Osteocyte (in vitro differentiated cells): ENCODE measurements around the gene GIMAP5. TPM values are rescaled to one million over a fixed set of nuclear protein-coding genes. Genes with fewer than 3 reads are reported as not detected.

Experiments used
- DNase-seq: peaks from one replicate; pipeline ENCODE4 v3.0.0; 2021; ENCODE audit warnings: mixed read lengths; ENCODE audit not compliant: unreplicated experiment; ENCODE audit errors: extremely low spot score
- H3K27ac Mint-ChIP-seq: one replicate; pipeline ENCODE4 v1.8.0; 2021; ENCODE audit warnings: mild to moderate bottlenecking, mixed read lengths; ENCODE audit not compliant: unreplicated experiment
- H3K27me3 Mint-ChIP-seq: one replicate; pipeline ENCODE4 v1.8.0; 2021; ENCODE audit warnings: mixed read lengths; ENCODE audit not compliant: unreplicated experiment
- H3K36me3 Mint-ChIP-seq: one replicate; pipeline ENCODE4 v1.8.0; 2021; ENCODE audit warnings: mixed read lengths; ENCODE audit not compliant: unreplicated experiment
- H3K4me1 Mint-ChIP-seq: one replicate; pipeline ENCODE4 v1.8.0; 2021; ENCODE audit warnings: mixed read lengths; ENCODE audit not compliant: unreplicated experiment
- H3K4me3 Mint-ChIP-seq: one replicate; pipeline ENCODE4 v1.8.0; 2021; ENCODE audit warnings: mild to moderate bottlenecking, moderate library complexity, mixed read lengths; ENCODE audit not compliant: unreplicated experiment
- H3K9me3 Mint-ChIP-seq: one replicate; pipeline ENCODE4 v1.8.0; 2021; ENCODE audit warnings: mixed read lengths; ENCODE audit not compliant: unreplicated experiment
- total RNA-seq: library from RNA; stranded (reverse); gene quantifications from 2 replicates; pipeline ENCODE4 v1.2.1, GENCODE V29; 2021
- TF ChIP-seq, protein P1 (sequence below): fragments of 200-600 bp; sonication (generic); IDR thresholded peaks from 2 replicates; pipeline ENCODE4 v1.5.0; 2021; ENCODE audit warnings: antibody characterized with exemption, mild to moderate bottlenecking, moderate library complexity

Gene GIMAP5
- total RNA-seq, 1 donor from 2014 or later, result not detected

DNA sequence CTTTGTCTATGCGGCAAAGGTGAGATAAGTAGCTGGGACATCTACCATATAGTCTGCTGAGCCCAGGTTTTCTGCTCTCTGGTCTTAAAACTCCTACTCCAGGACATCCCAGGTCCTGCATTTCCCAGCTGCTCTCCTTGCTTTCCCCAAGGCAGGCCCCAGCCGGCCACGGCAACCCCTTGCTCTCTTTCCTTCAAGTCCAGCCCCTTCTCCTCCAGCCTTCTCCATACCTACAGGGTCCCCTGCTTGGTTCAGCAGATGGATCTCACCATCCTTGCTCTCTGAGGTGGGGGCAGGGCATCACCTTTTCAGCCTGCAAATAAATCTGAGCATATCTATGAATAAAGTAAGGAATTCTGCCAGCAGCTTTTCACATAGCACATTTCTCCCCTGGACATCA, 8.7 kb downstream of the GIMAP5 start:
- Mint-ChIP-seq H3K4me1 (no peaks in the 10 kb centered on the region), H3K27ac (no peak overlapping the region), H3K36me3 (no peaks in the 10 kb centered on the region), H3K27me3 (no peaks in the 10 kb centered on the region), H3K4me3 (no peak overlapping the region), H3K9me3 (no peaks in the 10 kb centered on the region)
- DNase-seq, result no peak
- TF ChIP-seq, protein P1, sequence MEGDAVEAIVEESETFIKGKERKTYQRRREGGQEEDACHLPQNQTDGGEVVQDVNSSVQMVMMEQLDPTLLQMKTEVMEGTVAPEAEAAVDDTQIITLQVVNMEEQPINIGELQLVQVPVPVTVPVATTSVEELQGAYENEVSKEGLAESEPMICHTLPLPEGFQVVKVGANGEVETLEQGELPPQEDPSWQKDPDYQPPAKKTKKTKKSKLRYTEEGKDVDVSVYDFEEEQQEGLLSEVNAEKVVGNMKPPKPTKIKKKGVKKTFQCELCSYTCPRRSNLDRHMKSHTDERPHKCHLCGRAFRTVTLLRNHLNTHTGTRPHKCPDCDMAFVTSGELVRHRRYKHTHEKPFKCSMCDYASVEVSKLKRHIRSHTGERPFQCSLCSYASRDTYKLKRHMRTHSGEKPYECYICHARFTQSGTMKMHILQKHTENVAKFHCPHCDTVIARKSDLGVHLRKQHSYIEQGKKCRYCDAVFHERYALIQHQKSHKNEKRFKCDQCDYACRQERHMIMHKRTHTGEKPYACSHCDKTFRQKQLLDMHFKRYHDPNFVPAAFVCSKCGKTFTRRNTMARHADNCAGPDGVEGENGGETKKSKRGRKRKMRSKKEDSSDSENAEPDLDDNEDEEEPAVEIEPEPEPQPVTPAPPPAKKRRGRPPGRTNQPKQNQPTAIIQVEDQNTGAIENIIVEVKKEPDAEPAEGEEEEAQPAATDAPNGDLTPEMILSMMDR, result no peak

DNA sequence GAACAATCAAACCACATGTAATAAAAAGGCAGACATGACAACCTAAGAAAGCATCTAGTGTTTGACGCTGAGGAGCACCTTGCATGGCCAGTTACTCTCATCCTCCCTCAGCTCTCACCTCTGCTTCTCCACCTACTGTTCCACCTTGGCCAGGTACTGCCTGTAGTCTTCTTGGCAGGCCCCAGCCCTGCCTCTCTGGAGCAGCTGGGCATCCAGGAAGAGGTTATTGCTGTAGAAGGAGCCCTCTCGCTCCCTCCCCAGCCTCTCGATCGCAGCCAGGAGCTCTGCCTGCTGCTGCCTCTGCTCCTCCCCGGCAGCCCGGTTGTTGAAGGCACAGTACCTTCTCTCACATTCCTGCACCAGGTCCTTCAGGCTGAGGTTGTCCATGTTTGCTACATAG, 9.7 kb downstream of the GIMAP5 start:
- Mint-ChIP-seq H3K27me3 (no peaks in the 10 kb centered on the region), H3K9me3 (no peaks in the 10 kb centered on the region), H3K4me1 (no peaks in the 10 kb centered on the region), H3K4me3 (no peak overlapping the region), H3K36me3 (no peaks in the 10 kb centered on the region), H3K27ac (no peak overlapping the region)
- TF ChIP-seq, protein P1, result no peak
- DNase-seq, result no peak

DNA sequence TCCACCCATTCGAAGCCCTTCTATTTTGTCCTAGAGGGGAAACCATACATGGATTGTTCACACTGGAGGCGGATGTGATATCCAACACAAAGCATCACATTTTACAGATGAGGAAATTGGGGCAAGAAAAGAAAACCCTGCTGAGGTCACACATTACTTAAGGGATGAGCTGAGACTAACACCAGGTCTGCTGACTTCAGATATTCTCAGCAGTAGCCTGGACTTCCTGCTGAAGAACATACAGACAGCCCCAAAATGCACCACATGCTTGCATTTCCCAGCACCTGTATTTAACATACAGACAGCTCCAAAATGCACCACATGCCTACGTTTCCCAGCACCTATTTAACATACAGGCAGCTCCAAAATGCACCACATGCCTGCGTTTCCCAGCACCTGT, 11.2 kb downstream of the GIMAP5 start:
- no peak for DNase-seq
- no peak overlapping the region for H3K4me3 Mint-ChIP-seq
- H3K4me1 Mint-ChIP-seq, result no peaks in the 10 kb centered on the region
- no peaks in the 10 kb centered on the region for H3K27me3 Mint-ChIP-seq
- TF ChIP-seq, protein P1, result no peak
- no peaks in the 10 kb centered on the region for H3K36me3 Mint-ChIP-seq
- H3K27ac Mint-ChIP-seq, result no peak overlapping the region
- no peaks in the 10 kb centered on the region for H3K9me3 Mint-ChIP-seq

DNA sequence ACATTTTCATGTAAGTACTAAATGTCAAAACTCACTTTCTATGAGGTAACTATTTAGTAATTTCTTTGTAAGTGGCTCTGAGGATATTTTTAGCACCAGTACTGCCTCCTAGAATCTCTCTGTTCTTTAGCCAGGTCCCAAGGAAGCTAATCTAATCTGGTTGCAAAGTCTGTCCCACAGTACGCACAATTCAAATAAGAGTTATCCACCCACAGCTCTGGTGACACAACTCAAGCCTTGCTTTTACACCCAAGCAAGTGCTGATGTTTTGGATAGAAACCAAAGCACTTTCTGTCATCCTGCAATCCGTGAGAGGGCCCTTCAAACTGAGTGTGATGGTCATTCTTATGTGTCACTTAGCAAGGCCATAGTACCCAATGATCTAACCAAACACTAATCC, 14.5 kb downstream of the GIMAP5 start:
- H3K27me3 Mint-ChIP-seq, result no peaks in the 10 kb centered on the region
- no peaks in the 10 kb centered on the region for H3K9me3 Mint-ChIP-seq
- H3K27ac Mint-ChIP-seq, result no peak overlapping the region

DNA sequence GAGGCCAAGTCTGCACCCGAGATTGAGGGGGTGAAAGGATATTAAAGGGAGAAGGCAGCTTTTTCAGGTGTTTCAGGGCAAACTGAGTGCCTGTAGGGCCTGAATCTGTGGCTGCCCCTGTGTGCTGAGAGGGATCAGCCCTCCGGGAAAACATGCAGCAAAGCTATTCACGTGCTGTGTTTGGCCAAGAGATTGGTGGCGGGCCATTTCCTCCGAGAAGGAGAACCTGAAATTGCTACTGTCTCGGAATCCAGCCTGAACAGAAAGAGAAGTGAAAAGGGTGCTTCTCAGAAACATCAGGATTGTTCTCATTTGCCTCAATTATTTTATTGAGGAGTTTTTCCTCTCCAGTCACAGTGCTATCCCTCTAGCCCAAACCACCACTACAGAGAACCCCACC, 16.0 kb downstream of the GIMAP5 start:
- Mint-ChIP-seq H3K27me3 (no peaks in the 10 kb centered on the region), H3K27ac (no peak overlapping the region), H3K9me3 (no peaks in the 10 kb centered on the region), H3K4me1 (no peaks in the 10 kb centered on the region), H3K36me3 (no peaks in the 10 kb centered on the region), H3K4me3 (no peak overlapping the region)
- DNase-seq, result no peak
- TF ChIP-seq, protein P1, result no peak

More for the DNA sequence above, 14.5 kb downstream of the GIMAP5 start:
- Mint-ChIP-seq H3K36me3 (no peaks in the 10 kb centered on the region), H3K4me3 (no peak overlapping the region), H3K4me1 (no peaks in the 10 kb centered on the region)
- TF ChIP-seq, protein P1, result no peak
- DNase-seq, result no peak
